Activated CD4-positive, alpha-beta T cell treated with anti-CD3 and anti-CD28 coated beads for 4 hours (primary cell): Measurements from ENCODE around the gene DNM2.
"Not testable (repeated sequence)": the region's sequence is repeated elsewhere in the genome, so short reads cannot be mapped to it uniquely, and the experiment has no call there.

ENCODE experiments used
- DNase-seq, 2 donors: peaks; one replicate each; pipeline ENCODE4 v3.0.0-alpha.2; 2020

DNM2 gene

DNA sequence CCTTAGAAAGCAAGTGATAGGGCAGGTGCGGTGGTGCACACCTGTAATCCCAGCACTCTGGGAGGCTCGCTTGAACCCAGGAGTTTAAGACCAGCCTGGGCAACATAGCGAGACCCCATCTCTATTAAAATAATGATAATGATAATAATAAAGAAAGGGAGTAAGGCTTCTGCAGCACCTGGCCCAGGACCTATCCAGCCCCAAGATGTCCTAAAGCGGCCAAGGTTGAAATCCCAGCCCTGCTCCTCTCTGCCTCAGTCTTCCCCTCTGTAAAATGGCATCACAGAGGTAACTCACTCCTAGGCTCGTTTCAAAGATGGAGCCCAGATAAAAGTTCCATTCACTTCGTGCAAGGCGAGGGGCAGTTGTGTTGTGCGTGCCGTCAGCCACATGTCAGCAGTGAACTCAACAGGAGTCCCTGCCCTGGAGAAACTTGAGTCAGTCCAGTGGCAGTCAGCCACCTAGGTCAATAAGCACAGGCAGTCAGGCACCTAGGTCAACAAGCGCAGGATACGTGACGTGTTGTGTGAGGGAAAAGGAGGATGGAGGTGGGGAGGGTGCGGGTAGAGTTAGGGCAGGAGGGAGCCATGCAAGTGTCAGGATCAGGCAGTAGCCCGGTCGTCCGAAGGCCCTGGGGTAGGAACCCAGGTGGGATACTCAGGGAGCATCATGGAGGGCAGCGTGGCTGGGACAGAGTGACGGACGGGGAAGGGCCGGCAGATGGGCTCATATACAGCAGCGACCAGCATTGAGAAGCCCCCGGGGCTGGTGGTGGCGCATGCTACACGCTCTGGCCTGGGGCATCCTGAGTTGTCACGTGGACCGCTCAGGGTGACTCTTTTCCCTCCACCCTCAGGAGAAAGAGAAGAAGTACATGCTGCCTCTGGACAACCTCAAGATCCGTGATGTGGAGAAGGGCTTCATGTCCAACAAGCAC lies 101.5 kb downstream of the DNM2 start:
- no peak for DNase-seq

DNA sequence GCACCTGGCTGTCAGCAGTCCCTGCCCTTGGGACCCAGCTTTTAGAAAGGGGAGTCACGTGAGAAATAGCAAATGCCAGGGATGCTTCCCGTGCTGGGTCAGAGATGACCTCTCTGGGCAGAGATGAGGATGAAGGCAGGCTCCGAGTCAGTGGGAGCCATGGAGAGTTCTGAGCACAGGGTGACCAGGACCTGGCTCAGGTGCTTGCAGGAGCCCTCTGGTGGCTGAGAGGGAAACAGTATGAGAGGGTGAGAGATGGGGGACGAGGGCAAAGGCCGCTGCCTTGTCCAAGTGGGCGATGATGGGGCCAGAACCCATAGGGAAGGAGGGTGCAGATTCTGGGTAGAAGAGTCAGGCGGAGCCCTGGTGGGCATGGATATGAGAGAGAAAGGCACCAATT lies 102.3 kb downstream of the DNM2 start:
- DNase-seq: no peak

- no peak for DNase-seq
These were observed 105.8 kb downstream of the DNM2 start for GRCh38 chr19:10823690-10824089.

GRCh38 chr19:10826231-10826630 lies 108.4 kb downstream of the DNM2 start:
- DNase-seq: no peak

GRCh38 chr19:10826846-10827245 lies 109.0 kb downstream of the DNM2 start:
- no peak for DNase-seq

DNA sequence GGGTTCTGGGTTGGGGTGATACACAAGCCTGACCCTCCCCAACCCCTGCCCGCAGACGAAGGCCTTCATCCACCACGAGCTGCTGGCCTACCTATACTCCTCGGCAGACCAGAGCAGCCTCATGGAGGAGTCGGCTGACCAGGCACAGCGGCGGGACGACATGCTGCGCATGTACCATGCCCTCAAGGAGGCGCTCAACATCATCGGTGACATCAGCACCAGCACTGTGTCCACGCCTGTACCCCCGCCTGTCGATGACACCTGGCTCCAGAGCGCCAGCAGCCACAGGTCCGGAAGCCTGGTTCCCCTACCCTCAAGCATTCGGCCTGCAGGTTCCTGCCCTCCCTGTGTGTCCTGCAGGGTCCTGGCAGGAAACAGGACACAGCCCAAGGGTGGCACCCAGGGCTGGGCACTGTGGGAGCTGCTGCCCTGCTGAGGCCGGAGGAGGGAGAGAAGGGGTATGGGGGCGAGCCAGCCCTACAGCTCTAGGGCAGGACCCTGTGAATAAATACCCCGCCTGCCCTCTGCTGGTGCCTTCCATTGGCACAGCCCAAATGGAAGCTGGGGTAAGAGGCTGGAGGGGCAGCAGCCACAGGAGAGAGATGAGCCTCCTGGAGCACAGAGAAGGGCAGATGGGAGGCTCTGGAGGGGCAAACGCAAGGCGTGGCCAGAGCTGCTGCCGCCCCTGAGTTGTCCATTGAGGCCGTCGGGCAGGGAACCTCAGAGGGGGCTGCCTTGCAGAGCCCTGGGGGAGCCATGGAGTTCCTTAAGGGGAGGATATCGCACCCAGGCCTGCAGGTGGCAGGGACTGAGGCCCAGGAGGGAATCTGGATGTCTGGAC lies 111.3 kb downstream of the DNM2 start:
- DNase-seq: no peak

DNA sequence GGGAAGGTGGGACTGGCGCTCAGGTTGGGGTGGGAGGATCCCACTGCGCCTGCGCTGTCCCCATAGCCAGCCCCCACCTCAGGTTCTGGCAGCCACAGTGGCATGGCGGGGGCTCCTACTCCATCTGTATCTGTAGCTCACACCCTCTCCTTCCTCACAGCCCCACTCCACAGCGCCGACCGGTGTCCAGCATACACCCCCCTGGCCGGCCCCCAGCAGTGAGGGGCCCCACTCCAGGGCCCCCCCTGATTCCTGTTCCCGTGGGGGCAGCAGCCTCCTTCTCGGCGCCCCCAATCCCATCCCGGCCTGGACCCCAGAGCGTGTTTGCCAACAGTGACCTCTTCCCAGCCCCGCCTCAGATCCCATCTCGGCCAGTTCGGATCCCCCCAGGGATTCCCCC lies 112.1 kb downstream of the DNM2 start:
- no peak for DNase-seq

DNA sequence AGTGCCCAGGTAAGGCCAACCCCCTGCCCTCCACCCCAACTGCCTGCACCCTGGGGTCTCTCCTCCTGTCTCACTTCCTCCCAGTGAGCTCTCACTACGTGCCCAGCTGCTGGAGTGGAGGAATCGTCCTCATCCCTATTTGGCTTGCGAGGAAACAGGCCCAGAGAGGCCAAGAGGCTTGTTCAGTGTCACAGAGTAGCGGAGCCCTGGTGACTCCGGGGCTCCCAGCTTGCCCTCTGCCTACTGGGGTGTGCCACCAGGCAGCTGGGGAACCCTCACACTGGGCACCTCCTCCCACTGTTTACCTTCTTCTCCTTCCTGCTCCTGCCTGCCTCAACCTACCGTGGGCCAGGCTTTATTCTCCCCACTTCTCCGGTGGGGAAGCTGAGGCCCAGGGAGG lies 112.5 kb downstream of the DNM2 start:
- DNase-seq: no peak

GRCh38 chr19:10830931-10831779 lies 113.3 kb downstream of the DNM2 start:
- DNase-seq: no peak

DNA sequence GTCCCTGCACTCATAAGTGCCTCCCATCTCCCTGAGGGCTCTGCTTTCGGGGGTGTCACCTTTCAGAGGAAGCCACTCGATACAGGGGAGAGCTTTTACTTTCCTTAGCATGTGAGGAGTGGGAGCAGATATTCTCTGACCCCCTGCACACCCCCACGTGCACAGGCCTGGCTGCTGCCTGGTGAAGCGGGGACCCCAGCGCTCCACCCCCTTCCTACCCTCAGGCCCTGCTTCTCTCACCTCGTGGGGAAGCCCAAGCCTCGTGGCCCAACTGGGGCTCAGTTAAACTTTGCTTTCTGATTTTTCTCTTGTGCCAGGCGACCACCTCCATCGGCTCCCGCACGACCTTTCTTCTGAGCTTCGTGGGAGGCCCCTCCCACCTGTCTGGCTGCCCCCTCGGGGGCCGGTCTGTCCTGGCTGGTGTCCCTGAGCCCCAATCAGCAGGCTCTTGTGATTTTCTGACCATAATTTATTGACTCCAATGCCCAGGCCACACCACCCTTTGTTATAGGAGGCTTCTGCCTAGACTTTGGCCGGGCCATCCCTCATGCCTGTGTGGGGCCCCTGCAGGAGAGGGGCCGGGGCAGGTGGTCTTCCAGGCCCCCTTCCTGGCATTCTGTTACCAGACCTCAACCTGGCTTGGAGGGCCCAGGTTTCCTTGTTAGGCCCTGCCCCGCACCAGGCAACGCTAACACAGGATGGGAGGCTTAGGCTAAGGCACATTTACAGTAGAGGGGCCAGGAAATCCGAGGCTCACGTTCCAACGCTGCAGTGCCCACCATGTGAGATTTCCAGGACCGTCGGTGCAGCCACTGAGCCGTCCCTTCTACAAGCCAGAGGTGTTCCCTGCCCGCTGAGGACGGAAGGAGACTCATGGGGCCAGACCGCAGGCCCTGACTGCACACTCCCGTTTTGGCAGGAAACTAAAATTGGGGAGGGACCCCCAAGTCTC lies 114.4 kb downstream of the DNM2 start:
- no peak for DNase-seq

- DNase-seq: no peak
These were observed 115.0 kb downstream of the DNM2 start for GRCh38 chr19:10832939-10833296.

- DNase-seq: no peak
These were observed 117.3 kb downstream of the DNM2 start for GRCh38 chr19:10835089-10835753.

GRCh38 chr19:10835754-10836478 lies 118.0 kb downstream of the DNM2 start, which contains the start of gene TMED1:
TSS of gene TMED1 (minus strand) at chr19:10836212. CDS start at chr19:10836191, 21 bp downstream.
- DNase-seq: peak; percentile 94 to 97

DNA sequence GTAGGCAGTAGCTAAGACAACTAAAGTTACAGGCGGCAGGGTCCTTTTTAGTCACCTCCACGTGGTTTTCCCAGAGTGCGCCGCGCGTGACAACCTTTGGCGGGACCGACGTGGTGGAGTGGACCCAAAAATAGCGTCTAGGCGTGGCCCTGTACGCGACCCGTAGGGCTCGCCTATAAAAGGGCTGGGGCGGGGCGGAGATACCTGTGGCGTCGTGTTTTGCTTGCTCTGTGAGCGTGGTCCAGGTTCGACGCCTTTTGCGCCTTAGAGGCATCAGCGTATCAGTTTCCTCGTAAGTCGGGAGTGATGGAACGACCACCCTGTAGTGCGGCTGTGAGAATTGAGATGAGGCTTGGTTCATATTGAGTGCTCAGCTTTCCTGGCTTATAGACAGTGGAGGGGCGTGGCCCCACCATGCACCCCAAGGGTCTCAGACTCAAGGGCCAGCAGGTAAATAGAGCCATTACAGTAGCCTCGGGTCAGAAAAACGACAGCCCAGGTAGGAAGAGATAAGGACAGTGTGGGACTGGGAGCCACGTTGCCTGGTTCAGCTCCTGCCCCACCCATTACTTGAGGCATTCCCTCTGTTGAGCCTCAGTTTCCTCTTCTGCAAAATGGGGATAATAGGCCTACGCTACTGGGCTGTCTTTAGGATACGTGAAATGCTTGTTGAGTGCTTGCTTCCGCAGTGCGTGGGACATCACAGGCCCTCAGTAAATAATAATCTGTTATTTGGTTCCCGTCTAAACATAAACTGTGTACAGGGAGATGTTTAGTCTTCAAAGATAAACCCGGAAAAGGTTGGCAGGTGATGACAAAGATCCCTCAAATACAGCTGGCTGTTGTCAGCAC lies 118.8 kb downstream of the DNM2 start:
- peak; percentile 76 to 80 for DNase-seq

DNA sequence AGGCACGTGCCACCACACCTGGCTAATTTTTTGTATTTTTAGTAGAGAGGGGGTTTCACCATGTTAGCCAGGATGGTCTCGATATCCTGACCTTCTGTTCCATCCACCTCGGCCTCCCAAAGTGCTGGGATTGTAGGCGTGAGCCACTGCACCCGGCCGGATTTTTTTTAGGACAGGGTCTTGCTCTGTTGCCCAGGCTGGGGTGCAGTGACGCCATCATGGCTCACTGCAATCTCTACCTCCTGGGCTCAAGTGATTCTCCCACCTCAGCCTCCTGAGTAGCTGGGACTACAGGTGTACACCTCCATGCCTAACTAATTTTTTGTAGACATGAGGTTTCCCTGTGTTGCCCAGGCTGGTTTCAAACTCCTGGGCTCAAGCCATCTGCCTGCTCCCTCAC lies 119.8 kb downstream of the DNM2 start:
- not testable (repeated sequence) for DNase-seq

GRCh38 chr19:10838377-10838776 lies 120.5 kb downstream of the DNM2 start:
- DNase-seq: no peak

DNA sequence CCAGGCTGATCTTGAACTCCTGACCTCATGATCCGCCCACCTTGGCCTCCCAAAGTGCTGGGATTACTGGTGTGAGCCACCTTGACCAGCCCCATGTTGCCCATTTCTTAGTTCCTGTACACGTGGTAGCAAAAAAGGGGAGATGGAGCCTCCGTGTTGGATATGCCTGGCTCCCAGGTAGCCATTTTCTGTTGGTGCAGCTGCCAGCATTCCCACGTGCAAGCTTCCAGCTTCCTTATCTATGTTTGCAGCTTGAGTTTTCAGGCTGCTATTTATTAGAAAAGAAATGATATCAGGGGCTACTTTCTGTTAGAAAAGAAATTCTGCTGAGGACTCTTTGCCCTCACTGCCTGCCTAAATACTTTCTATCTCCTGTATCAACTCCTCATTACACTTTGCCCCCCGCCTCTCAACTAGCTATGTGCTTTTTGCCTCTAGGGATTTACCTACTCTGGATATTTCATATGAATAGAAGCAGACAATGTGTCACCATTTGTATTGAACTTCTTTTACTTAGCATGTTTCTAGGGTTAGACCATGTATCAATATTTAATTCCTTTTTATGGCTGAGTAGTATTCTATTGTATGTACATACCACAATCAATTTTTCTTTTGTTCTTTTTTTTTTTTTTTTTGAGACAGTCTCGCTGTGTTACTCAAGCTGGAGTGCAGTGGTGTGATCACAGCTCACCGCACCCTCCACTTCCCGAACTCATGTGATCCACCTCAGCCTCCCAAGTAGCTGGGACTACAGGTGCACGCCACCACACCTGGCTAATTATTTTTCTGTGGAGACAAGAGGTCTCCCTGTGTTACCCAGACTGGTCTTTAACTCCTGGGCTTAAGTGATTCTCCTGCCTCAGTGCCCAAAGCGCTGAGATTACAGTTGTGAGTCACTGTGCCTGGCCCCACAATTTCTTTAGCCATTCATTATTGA lies 121.5 kb downstream of the DNM2 start:
- DNase-seq: no peak

GRCh38 chr19:10842788-10843187 lies 124.9 kb downstream of the DNM2 start:
- DNase-seq: no peak
